Nephron (organoid): ENCODE data around the gene TTC36.
"Not testable (repeated sequence)": the region's sequence is repeated elsewhere in the genome, so short reads cannot be mapped to it uniquely, and the experiment has no call there.

ENCODE experiments used
- H3K27ac Mint-ChIP-seq, 3 experiments: 2 replicates each; pipeline ENCODE4 v1.8.0; 2020; ENCODE audit warnings: mixed read lengths in 3 of 3, mild to moderate bottlenecking in 2 of 3, moderate library complexity in 1 of 3
- H3K27me3 Mint-ChIP-seq: 2 replicates; pipeline ENCODE4 v1.8.0; 2021; ENCODE audit warnings: low read depth, mild to moderate bottlenecking, moderate library complexity, mixed read lengths
- H3K36me3 Mint-ChIP-seq: 2 replicates; pipeline ENCODE4 v1.8.0; 2020; ENCODE audit warnings: low read depth, mixed read lengths
- H3K4me1 Mint-ChIP-seq: 2 replicates; pipeline ENCODE4 v1.8.0; 2020; ENCODE audit warnings: mixed read lengths
- H3K4me3 Mint-ChIP-seq, 3 experiments: 2 replicates each; pipeline ENCODE4 v1.8.0; 2020; ENCODE audit warnings: mild to moderate bottlenecking in 3 of 3, mixed read lengths in 3 of 3, moderate library complexity in 2 of 3
- H3K9me3 Mint-ChIP-seq: 2 replicates; pipeline ENCODE4 v1.8.0; 2020; ENCODE audit warnings: mixed read lengths
- CTCF ChIP-seq, 3 experiments: fragments of 200-600 bp; sonication (generic); IDR thresholded peaks; one replicate each; pipeline ENCODE4 v1.5.0; 2021; ENCODE audit warnings: antibody characterized with exemption in 3 of 3; ENCODE audit not compliant: unreplicated experiment in 3 of 3

TTC36 gene

GRCh38 chr11:118527109-118527508, at the start of gene TTC36:
TTC36 (plus strand) TSS chr11:118527474; CDS start chr11:118527495, 21 bp downstream.
- peaks cover 4% of the 10 kb centered on the region for H3K27me3 Mint-ChIP-seq
- no peaks in the 10 kb centered on the region for H3K9me3 Mint-ChIP-seq
- peaks cover 32% of the 10 kb centered on the region for H3K36me3 Mint-ChIP-seq
- H3K4me3 Mint-ChIP-seq, result peak within 1 kb of the TSS in 2 of 3 experiments; percentile 27 to 28
- no peak for TF ChIP-seq CTCF (IDR thresholded peaks at IDR 0.05; ENCODE audit: unreplicated experiment in 3 of 3)
- H3K4me1 Mint-ChIP-seq, result peaks cover 61% of the 10 kb centered on the region
- H3K27ac Mint-ChIP-seq, result peak within 1 kb of the TSS in 2 of 3 experiments; percentile 14 to 23

GRCh38 chr11:118481238-118481637, 46.0 kb upstream of the TTC36 start:
- H3K4me3 Mint-ChIP-seq, H3K9me3 Mint-ChIP-seq, H3K4me1 Mint-ChIP-seq, H3K27me3 Mint-ChIP-seq, H3K27ac Mint-ChIP-seq: not testable (repeated sequence)
- H3K36me3 Mint-ChIP-seq, result peaks cover 81% of the 10 kb centered on the region

GRCh38 chr11:118484405-118484804, 42.9 kb upstream of the TTC36 start:
- H3K4me1 Mint-ChIP-seq, result no peaks in the 10 kb centered on the region
- no peak overlapping the region for H3K4me3 Mint-ChIP-seq
- no peak for TF ChIP-seq CTCF (IDR thresholded peaks at IDR 0.05; ENCODE audit: unreplicated experiment in 3 of 3)
- no peak overlapping the region for H3K27ac Mint-ChIP-seq
- no peaks in the 10 kb centered on the region for H3K9me3 Mint-ChIP-seq
- no peaks in the 10 kb centered on the region for H3K27me3 Mint-ChIP-seq
- H3K36me3 Mint-ChIP-seq, result peaks cover 70% of the 10 kb centered on the region

GRCh38 chr11:118485273-118485672, 42.0 kb upstream of the TTC36 start:
- no peak overlapping the region for H3K27ac Mint-ChIP-seq
- H3K9me3 Mint-ChIP-seq, result no peaks in the 10 kb centered on the region
- no peak for TF ChIP-seq CTCF (IDR thresholded peaks at IDR 0.05; ENCODE audit: unreplicated experiment in 3 of 3)
- H3K4me1 Mint-ChIP-seq, result no peaks in the 10 kb centered on the region
- peaks cover 68% of the 10 kb centered on the region for H3K36me3 Mint-ChIP-seq
- H3K27me3 Mint-ChIP-seq, result no peaks in the 10 kb centered on the region
- no peak overlapping the region for H3K4me3 Mint-ChIP-seq

- Mint-ChIP-seq H3K4me3 (no peak overlapping the region), H3K9me3 (no peaks in the 10 kb centered on the region), H3K27ac (no peak overlapping the region), H3K36me3 (peaks cover 65% of the 10 kb centered on the region), H3K4me1 (no peaks in the 10 kb centered on the region), H3K27me3 (no peaks in the 10 kb centered on the region)
- TF ChIP-seq CTCF (IDR thresholded peaks at IDR 0.05; ENCODE audit: unreplicated experiment in 3 of 3), result peak; percentile 75 to 82 (median 80)
These were observed 38.7 kb upstream of the TTC36 start for GRCh38 chr11:118488480-118489109.

GRCh38 chr11:118491041-118491440, 36.2 kb upstream of the TTC36 start:
- H3K27ac Mint-ChIP-seq, result no peak overlapping the region
- peaks cover 64% of the 10 kb centered on the region for H3K36me3 Mint-ChIP-seq
- H3K27me3 Mint-ChIP-seq, result no peaks in the 10 kb centered on the region
- H3K4me1 Mint-ChIP-seq, result no peaks in the 10 kb centered on the region
- no peak overlapping the region for H3K4me3 Mint-ChIP-seq
- no peaks in the 10 kb centered on the region for H3K9me3 Mint-ChIP-seq
- no peak for TF ChIP-seq CTCF (IDR thresholded peaks at IDR 0.05; ENCODE audit: unreplicated experiment in 3 of 3)
